ENCODE measurements around the gene MYORG. TPM values are rescaled to one million over a fixed set of nuclear protein-coding genes. Genes with fewer than 3 reads are reported as not detected.
"Not testable (repeated sequence)": the region's sequence is repeated elsewhere in the genome, so short reads cannot be mapped to it uniquely, and the experiment has no call there.

Gene MYORG
- total RNA-seq, 1 donor from 2014 or later = 4.8 TPM

DNA sequence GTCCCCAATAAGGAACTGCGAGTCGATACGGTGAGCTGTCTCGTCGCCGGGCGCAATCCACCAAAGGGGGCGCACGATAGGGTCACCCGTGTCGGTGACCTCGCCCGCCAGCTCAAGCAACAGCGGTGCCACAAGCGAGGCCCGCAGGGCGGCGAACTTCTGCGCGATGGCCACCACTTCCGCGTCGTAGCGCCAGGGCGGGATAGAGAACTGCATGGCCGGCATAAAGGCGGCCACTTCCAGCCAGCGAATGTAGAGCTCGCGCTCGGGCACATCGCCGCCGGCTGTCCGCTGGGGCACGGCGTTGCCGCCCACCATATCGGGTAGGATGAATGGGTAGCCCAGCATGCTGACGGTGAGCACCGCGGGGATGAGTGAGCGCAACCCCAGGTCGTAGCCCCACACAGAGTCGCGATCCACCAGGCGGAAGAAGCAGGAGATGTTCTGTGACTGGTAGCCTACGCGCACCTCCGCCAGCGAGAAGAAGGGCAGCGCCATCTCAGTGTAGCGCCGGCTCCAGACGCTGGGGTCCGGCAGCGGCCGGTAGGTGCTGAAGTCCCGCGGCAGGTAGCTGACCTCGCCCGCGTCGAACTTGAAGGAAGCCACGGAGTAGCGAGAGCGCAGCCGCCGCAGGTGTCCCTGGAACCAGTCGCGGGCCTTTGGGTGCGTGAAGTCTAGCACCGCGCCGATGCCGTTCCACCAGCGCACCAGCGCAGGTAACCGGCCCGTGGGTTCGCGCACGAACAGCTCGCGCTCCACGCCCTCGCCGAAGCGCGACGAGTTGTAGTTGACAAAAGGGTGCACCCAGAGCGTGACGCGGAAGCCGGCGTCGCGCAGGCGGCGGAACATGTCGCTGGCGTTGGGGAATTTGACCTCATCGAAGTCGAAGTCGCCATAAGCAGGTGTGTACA lies 5.5 kb downstream of the MYORG start:
- Histone ChIP-seq H3K36me3 (peaks cover 6% of the 10 kb centered on the region), H3K4me3 (peak overlapping the region; percentile 23), H3K27me3 (ENCODE audit: low read depth) (no peaks in the 10 kb centered on the region), H3K9me3 (no peaks in the 10 kb centered on the region), H3K4me1 (peaks cover 15% of the 10 kb centered on the region), H3K27ac (no peak overlapping the region)
- no peak for DNase-seq
- TF ChIP-seq CTCF (IDR thresholded peaks at IDR 0.05) = no peak
- ATAC-seq = no peak
- intact Hi-C loops (cut with DNase I) = no loop called here

- no peak overlapping the region for H3K27ac ChIP-seq
- no peaks in the 10 kb centered on the region for H3K27me3 ChIP-seq (ENCODE audit: low read depth)
- ATAC-seq (no peak), DNase-seq (no peak)
- TF ChIP-seq CTCF (IDR thresholded peaks at IDR 0.05) = no peak
- peak overlapping the region; percentile 23 for H3K4me3 ChIP-seq
- peaks cover 6% of the 10 kb centered on the region for H3K36me3 ChIP-seq
- H3K4me1 ChIP-seq = peaks cover 7% of the 10 kb centered on the region
- intact Hi-C loops (cut with DNase I) = no loop called here
- no peaks in the 10 kb centered on the region for H3K9me3 ChIP-seq
Measured at GRCh38 chr9:34370335-34370969, 6.2 kb downstream of the MYORG start.

DNA sequence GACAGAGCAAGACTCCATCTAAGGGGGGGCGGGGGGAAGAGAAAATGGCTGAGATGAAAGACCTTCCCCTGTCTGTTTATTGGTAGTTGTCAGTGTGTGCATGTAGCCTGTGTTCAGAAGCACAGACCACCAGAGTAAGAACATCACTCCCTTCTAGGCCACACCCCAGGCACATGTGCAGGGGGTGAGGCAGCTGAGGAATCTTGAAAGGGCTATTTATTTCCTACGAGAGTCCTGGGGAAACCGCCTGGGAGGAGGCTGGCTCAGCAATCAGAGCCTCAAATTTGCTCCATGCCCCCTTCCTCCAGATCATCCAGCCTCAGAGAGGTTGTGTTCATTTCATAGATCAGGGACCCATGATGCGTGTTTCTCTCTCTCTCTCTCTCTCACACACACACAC lies 7.1 kb downstream of the MYORG start:
- Histone ChIP-seq H3K27me3 (ENCODE audit: low read depth) (no peaks in the 10 kb centered on the region), H3K4me1 (no peaks in the 10 kb centered on the region), H3K27ac (no peak overlapping the region), H3K9me3 (no peaks in the 10 kb centered on the region), H3K4me3 (no peak overlapping the region), H3K36me3 (peaks cover 6% of the 10 kb centered on the region)
- ATAC-seq (no peak), DNase-seq (no peak)
- no peak for TF ChIP-seq CTCF (IDR thresholded peaks at IDR 0.05)
- intact Hi-C loops (cut with DNase I) = no loop called here

DNA sequence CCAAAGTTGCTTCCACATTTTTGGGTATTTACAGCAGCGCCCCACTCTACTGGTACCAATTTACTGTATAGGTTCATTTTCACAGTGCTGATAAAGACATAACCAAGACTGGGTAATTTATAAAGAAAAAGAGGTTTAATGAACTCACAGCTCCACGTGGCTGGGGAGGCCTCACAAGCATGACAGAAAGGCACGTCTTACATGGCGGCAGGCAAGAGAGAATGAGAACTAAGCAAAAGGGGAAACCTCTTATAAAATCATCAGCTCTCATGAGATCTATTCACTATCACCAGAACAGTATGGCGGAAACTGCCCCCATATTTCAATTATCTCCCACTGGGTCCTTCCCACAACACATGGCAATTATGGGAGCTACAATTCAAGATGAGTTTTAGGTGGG lies 7.9 kb downstream of the MYORG start:
- intact Hi-C loops (cut with DNase I); H3K27ac ChIP-seq; ATAC-seq; DNase-seq; H3K9me3 ChIP-seq; H3K4me1 ChIP-seq; H3K27me3 ChIP-seq (ENCODE audit: low read depth); H3K4me3 ChIP-seq; H3K36me3 ChIP-seq: not testable (repeated sequence)

DNA sequence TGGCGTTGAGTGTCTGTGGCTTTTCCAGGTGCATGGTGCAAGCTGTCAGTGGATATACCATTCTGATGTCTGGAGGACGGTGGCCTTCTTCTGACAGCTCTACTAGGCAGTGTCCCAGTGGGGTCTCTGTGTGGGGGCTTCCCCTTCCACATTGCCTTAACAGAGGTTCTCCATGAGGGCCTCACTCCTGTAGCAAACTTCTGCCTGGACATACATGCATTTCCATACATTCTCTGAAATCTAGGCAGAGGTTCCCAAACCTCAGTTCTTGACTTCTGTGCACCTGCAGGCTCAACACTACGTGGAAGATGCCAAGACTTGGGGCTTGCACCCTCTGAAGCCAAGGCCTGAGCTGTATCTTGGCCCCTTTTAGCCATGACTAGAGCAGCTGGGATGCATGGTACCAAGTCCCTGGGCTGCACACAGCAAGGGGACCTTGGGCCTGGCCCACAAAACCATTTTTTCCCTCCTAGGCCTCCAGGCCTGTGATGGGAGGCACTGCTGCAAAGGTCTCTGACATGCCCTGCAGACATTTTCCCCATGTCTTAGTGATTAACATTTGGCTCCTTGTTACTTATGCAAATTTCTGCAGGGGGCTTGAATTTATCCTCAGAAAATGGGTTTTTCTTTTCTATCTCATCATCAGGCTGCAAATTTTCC lies 8.8 kb downstream of the MYORG start:
- H3K9me3 ChIP-seq; H3K27ac ChIP-seq; H3K27me3 ChIP-seq (ENCODE audit: low read depth); ATAC-seq; DNase-seq; H3K36me3 ChIP-seq; H3K4me3 ChIP-seq; H3K4me1 ChIP-seq; intact Hi-C loops (cut with DNase I): not testable (repeated sequence)

DNA sequence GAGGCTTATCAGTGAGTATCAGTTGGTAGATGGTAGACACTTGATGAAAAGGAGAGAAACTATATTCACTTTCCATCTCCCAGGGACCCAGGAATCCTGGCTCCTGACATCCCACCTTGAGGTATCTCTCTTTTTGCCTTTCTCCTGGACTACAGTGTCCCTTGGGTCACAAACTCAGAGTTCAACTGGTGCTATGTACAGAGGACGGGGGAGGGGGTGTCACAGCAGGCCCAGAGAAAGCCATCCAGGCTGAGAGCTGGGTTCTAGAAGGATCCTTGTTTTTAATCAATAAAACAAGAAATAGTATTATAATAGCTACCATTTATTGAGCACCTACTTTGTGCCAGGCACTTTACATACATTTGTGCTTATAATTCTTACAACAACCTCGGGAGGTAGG lies 10.3 kb downstream of the MYORG start:
- Histone ChIP-seq H3K27me3 (ENCODE audit: low read depth) (no peaks in the 10 kb centered on the region), H3K9me3 (no peaks in the 10 kb centered on the region), H3K36me3 (peaks cover 4% of the 10 kb centered on the region), H3K4me3 (no peak overlapping the region), H3K4me1 (peaks cover 6% of the 10 kb centered on the region), H3K27ac (no peak overlapping the region)
- DNase-seq (no peak), ATAC-seq (no peak)
- no peak for TF ChIP-seq CTCF (IDR thresholded peaks at IDR 0.05)
- intact Hi-C loops (cut with DNase I) = no loop called here
